ENCODE results near the gene APP.

- TF ChIP-seq CTCF (IDR thresholded peaks at IDR 0.05) (no peak), POLR2A (IDR thresholded peaks at IDR 0.05) (no peak)
Observed at GRCh38 chr21:25983745-25984144, 186.8 kb downstream of the APP start.
